Measurements from ENCODE around the gene GTF2F1. TPM values are rescaled to one million over a fixed set of nuclear protein-coding genes. Genes with fewer than 3 reads are reported as not detected.

The GTF2F1 gene
- total and polyA plus RNA-seq, 4 donors = 7.4 to 24.4 (median 16.8) TPM

DNA sequence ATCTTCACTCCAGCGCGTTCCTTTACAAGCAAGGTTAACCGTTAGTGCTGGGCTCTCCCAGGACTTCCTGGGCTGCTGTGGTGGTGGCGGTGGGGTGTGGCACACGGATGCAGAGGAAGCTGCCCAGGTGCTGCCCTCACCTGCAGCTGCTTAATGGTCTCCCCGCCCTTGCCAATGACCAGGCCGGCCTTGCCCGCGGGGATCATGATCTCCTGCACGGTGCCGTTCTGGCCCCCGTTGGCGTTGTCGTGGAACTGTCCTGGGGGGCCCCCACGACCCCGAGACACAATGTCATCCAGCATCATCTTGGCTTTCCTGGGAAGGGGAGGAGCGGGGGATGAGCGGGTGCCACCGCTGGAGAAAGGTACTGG is 25.6 kb upstream of the GTF2F1 start (continued):
- no peak for TF ChIP-seq HNF4A (conservative IDR thresholded peaks at IDR 0.05)
- no peak for TF ChIP-seq NR2F2 (IDR thresholded peaks at IDR 0.05)
- TF ChIP-seq, protein P1, sequence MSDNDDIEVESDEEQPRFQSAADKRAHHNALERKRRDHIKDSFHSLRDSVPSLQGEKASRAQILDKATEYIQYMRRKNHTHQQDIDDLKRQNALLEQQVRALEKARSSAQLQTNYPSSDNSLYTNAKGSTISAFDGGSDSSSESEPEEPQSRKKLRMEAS (IDR thresholded peaks at IDR 0.05) = no peak
- TF ChIP-seq GABPA (IDR thresholded peaks at IDR 0.05 in 1 of 2, conservative IDR thresholded peaks at IDR 0.05 in 1 of 2) = no peak
- TF ChIP-seq, protein P2, sequence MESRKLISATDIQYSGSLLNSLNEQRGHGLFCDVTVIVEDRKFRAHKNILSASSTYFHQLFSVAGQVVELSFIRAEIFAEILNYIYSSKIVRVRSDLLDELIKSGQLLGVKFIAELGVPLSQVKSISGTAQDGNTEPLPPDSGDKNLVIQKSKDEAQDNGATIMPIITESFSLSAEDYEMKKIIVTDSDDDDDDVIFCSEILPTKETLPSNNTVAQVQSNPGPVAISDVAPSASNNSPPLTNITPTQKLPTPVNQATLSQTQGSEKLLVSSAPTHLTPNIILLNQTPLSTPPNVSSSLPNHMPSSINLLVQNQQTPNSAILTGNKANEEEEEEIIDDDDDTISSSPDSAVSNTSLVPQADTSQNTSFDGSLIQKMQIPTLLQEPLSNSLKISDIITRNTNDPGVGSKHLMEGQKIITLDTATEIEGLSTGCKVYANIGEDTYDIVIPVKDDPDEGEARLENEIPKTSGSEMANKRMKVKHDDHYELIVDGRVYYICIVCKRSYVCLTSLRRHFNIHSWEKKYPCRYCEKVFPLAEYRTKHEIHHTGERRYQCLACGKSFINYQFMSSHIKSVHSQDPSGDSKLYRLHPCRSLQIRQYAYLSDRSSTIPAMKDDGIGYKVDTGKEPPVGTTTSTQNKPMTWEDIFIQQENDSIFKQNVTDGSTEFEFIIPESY (IDR thresholded peaks at IDR 0.05) = no peak
- TF ChIP-seq TAF1 (conservative IDR thresholded peaks at IDR 0.05) = no peak

DNA sequence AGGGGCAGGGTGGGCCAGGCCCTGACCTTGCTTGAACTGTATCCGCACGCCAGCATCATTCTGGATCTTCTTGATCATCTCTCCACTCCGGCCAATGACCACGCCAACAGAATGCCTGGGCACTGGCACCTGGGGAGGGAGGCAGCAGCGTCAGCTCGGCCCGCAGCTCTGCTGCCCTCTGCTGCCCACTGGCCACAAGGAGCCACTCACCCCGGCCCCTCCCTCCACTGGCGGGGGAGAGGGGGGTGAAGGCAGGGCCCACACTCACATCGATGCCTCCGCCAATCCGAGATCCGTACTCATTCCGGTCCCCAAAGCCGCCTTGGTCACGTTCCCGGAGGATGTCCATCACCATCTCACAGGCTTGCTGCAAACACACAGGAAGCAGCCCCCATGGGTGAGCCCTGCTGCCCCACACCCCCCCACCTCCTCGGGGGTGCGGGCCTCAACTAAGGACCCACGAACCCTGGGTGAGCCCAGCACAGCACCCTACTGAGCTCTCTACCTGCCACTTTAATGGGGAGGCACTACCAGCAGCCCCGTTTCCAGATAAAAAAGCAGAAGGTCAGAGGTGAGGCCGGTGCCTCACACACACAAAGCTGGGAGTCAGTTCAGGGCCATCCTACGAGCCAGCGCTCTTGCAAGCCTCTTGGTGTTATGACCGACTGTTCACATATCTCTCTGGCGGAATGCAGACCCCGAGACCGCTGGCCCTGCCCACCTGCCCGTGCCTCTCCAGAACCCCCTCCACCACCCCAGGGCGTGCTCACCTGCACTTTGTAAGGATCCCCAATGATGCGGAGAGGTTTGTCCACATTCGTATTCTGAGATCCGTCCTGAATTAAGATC is 25.0 kb upstream of the GTF2F1 start:
- WGBS = 78% methylated on average over 33 of the region's 33 CpGs
- H3K4me3 ChIP-seq (ENCODE audit: low read depth in 1 of 3, low read length in 3 of 3) = no peak overlapping the region
- no peaks in the 10 kb centered on the region for H3K9me3 ChIP-seq (ENCODE audit: control insufficient read depth in 4 of 4, low read length in 3 of 4)
- H3K36me3 ChIP-seq (ENCODE audit: control insufficient read depth in 4 of 4, insufficient read depth in 3 of 4, low read depth in 1 of 4, low read length in 3 of 4) = peaks cover 24 to 70% (median 53%) of the 10 kb centered on the region in 4 donors
- H3K9ac ChIP-seq (ENCODE audit: low read depth in 1 of 2, low read length in 2 of 2) = no peak overlapping the region
- TF ChIP-seq, protein P3, sequence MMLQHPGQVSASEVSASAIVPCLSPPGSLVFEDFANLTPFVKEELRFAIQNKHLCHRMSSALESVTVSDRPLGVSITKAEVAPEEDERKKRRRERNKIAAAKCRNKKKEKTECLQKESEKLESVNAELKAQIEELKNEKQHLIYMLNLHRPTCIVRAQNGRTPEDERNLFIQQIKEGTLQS (IDR thresholded peaks at IDR 0.05) = no peak
- TF ChIP-seq, protein P2 (IDR thresholded peaks at IDR 0.05) = no peak
- TF ChIP-seq HNF4G (IDR thresholded peaks at IDR 0.05) (no peak), RAD21 (IDR thresholded peaks at IDR 0.05) (peak in 1 of 2 donors; percentile 65), FOXA2 (IDR thresholded peaks at IDR 0.05) (no peak), EGR1 (IDR thresholded peaks at IDR 0.05; ENCODE audit: low read depth in 2 of 2) (no peak), GABPA (IDR thresholded peaks at IDR 0.05 in 1 of 2, conservative IDR thresholded peaks at IDR 0.05 in 1 of 2) (no peak), HNF4A (conservative IDR thresholded peaks at IDR 0.05) (no peak), FOXA1 (IDR thresholded peaks at IDR 0.05) (no peak), JUND (IDR thresholded peaks at IDR 0.05) (no peak), NR2F2 (IDR thresholded peaks at IDR 0.05) (no peak), TAF1 (conservative IDR thresholded peaks at IDR 0.05) (no peak), SP1 (IDR thresholded peaks at IDR 0.05) (no peak)
- TF ChIP-seq, protein P4, sequence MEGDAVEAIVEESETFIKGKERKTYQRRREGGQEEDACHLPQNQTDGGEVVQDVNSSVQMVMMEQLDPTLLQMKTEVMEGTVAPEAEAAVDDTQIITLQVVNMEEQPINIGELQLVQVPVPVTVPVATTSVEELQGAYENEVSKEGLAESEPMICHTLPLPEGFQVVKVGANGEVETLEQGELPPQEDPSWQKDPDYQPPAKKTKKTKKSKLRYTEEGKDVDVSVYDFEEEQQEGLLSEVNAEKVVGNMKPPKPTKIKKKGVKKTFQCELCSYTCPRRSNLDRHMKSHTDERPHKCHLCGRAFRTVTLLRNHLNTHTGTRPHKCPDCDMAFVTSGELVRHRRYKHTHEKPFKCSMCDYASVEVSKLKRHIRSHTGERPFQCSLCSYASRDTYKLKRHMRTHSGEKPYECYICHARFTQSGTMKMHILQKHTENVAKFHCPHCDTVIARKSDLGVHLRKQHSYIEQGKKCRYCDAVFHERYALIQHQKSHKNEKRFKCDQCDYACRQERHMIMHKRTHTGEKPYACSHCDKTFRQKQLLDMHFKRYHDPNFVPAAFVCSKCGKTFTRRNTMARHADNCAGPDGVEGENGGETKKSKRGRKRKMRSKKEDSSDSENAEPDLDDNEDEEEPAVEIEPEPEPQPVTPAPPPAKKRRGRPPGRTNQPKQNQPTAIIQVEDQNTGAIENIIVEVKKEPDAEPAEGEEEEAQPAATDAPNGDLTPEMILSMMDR (IDR thresholded peaks at IDR 0.05; ENCODE audit: low read depth, low read length, missing input control) = peak; percentile 18
- TF ChIP-seq, protein P5, sequence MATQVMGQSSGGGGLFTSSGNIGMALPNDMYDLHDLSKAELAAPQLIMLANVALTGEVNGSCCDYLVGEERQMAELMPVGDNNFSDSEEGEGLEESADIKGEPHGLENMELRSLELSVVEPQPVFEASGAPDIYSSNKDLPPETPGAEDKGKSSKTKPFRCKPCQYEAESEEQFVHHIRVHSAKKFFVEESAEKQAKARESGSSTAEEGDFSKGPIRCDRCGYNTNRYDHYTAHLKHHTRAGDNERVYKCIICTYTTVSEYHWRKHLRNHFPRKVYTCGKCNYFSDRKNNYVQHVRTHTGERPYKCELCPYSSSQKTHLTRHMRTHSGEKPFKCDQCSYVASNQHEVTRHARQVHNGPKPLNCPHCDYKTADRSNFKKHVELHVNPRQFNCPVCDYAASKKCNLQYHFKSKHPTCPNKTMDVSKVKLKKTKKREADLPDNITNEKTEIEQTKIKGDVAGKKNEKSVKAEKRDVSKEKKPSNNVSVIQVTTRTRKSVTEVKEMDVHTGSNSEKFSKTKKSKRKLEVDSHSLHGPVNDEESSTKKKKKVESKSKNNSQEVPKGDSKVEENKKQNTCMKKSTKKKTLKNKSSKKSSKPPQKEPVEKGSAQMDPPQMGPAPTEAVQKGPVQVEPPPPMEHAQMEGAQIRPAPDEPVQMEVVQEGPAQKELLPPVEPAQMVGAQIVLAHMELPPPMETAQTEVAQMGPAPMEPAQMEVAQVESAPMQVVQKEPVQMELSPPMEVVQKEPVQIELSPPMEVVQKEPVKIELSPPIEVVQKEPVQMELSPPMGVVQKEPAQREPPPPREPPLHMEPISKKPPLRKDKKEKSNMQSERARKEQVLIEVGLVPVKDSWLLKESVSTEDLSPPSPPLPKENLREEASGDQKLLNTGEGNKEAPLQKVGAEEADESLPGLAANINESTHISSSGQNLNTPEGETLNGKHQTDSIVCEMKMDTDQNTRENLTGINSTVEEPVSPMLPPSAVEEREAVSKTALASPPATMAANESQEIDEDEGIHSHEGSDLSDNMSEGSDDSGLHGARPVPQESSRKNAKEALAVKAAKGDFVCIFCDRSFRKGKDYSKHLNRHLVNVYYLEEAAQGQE (IDR thresholded peaks at IDR 0.05) = no peak
- TF ChIP-seq, protein P1 (IDR thresholded peaks at IDR 0.05) = no peak
- no peak for DNase-seq (ENCODE audit: low spot score)
- H3K27me3 ChIP-seq (ENCODE audit: control insufficient read depth in 4 of 4, insufficient read depth in 4 of 4, low read length in 3 of 4) = no peaks in the 10 kb centered on the region
- peaks cover 1 to 17% (median 9%) of the 10 kb centered on the region in 4 donors for H3K4me1 ChIP-seq (ENCODE audit: control insufficient read depth in 4 of 4, insufficient read depth in 4 of 4, low read length in 3 of 4)
- H3K27ac ChIP-seq (ENCODE audit: low read depth in 1 of 2, low read length in 2 of 2) = no peak overlapping the region

All from liver (tissue), 9 donors.